H9 (cell line): ENCODE measurements around the gene SPAG5. TPM values are rescaled to one million over a fixed set of nuclear protein-coding genes. Genes with fewer than 3 reads are reported as not detected.

Source experiments
- DNase-seq: peaks from one replicate; pipeline ENCODE4 v3.0.0-alpha.2; 2017
- H2AFZ ChIP-seq: one replicate; pipeline ENCODE4 v1.6.1; 2013; ENCODE audit warnings: mild to moderate bottlenecking, low read length, control low read depth, moderate library complexity
- H2AK5ac ChIP-seq: 2 replicates; pipeline ENCODE4 v1.6.1; 2013; ENCODE audit warnings: low read length, control low read depth, mixed read lengths; ENCODE audit not compliant: insufficient read length
- H2BK120ac ChIP-seq: one replicate; pipeline ENCODE4 v1.6.1; 2013; ENCODE audit warnings: low read depth, mild to moderate bottlenecking, low read length, control low read depth, inconsistent platforms; ENCODE audit not compliant: poor library complexity, severe bottlenecking
- H2BK12ac ChIP-seq: 2 replicates; pipeline ENCODE4 v1.6.1; 2013; ENCODE audit warnings: low read length, control low read depth, mixed read lengths, low read depth; ENCODE audit not compliant: insufficient read length
- H2BK15ac ChIP-seq: 2 replicates; pipeline ENCODE4 v1.6.1; 2013; ENCODE audit warnings: low read depth, low read length, control low read depth
- H2BK20ac ChIP-seq: one replicate; pipeline ENCODE4 v1.6.1; 2013; ENCODE audit warnings: low read depth, mild to moderate bottlenecking, low read length, control low read depth, inconsistent platforms; ENCODE audit not compliant: poor library complexity, severe bottlenecking
- H2BK5ac ChIP-seq: 2 replicates; pipeline ENCODE4 v1.6.1; 2013; ENCODE audit warnings: low read length, control low read depth, mixed read lengths; ENCODE audit not compliant: insufficient read length
- H3K14ac ChIP-seq: 2 replicates; pipeline ENCODE4 v1.6.1; 2013; ENCODE audit warnings: low read length, control low read depth; ENCODE audit not compliant: insufficient read depth
- H3K18ac ChIP-seq: 2 replicates; pipeline ENCODE4 v1.6.1; 2013; ENCODE audit warnings: low read depth, mild to moderate bottlenecking, mixed read lengths, low read length, control low read depth; ENCODE audit not compliant: insufficient read length
- H3K23ac ChIP-seq: 2 replicates; pipeline ENCODE4 v1.6.1; 2013; ENCODE audit warnings: low read length, control low read depth, mixed read lengths, low read depth; ENCODE audit not compliant: insufficient read length
- H3K23me2 ChIP-seq: 2 replicates; pipeline ENCODE4 v1.6.1; 2013; ENCODE audit warnings: low read depth, mild to moderate bottlenecking, mixed read lengths, low read length, control low read depth; ENCODE audit not compliant: insufficient read length, poor library complexity, severe bottlenecking
- H3K27ac ChIP-seq: 2 replicates; pipeline ENCODE4 v1.5.1; 2013; ENCODE audit warnings: low read length, control low read depth, mixed read lengths, low read depth; ENCODE audit not compliant: insufficient read length
- H3K27me3 ChIP-seq: 2 replicates; pipeline ENCODE4 v1.6.1; 2013; ENCODE audit warnings: low read length, control low read depth, inconsistent platforms; ENCODE audit not compliant: insufficient read depth
- H3K4ac ChIP-seq: 2 replicates; pipeline ENCODE4 v1.6.1; 2013; ENCODE audit warnings: low read depth, mild to moderate bottlenecking, control low read depth, inconsistent platforms, low read length, moderate library complexity
- H3K4me1 ChIP-seq: 2 replicates; pipeline ENCODE4 v1.6.1; 2013; ENCODE audit warnings: low read length, control low read depth, inconsistent platforms; ENCODE audit not compliant: insufficient read depth
- H3K4me2 ChIP-seq: 2 replicates; pipeline ENCODE4 v1.6.1; 2013; ENCODE audit warnings: low read length, control low read depth, mixed read lengths; ENCODE audit not compliant: insufficient read length, insufficient read depth
- H3K56ac ChIP-seq: 2 replicates; pipeline ENCODE4 v1.6.1; 2013; ENCODE audit warnings: low read depth, mild to moderate bottlenecking, mixed read lengths, low read length, control low read depth; ENCODE audit not compliant: insufficient read length
- H3K79me1 ChIP-seq: 2 replicates; pipeline ENCODE4 v1.6.1; 2013; ENCODE audit warnings: low read depth, mild to moderate bottlenecking, moderate library complexity, low read length, control low read depth, inconsistent platforms; ENCODE audit not compliant: insufficient read depth, poor library complexity, severe bottlenecking
- H3K79me2 ChIP-seq: 2 replicates; pipeline ENCODE4 v1.6.1; 2013; ENCODE audit warnings: low read length, control low read depth, inconsistent platforms; ENCODE audit not compliant: insufficient read depth
- H3K9ac ChIP-seq: 2 replicates; pipeline ENCODE4 v1.6.1; 2013; ENCODE audit warnings: low read length, control low read depth, mixed read lengths; ENCODE audit not compliant: insufficient read length; ENCODE audit errors: extremely low read depth
- H3K9me3 ChIP-seq: one replicate; pipeline ENCODE4 v1.6.1; 2013; ENCODE audit warnings: low read depth, low read length, inconsistent platforms; ENCODE audit not compliant: control insufficient read depth
- H3T11ph ChIP-seq: one replicate; pipeline ENCODE4 v1.6.1; 2013; ENCODE audit warnings: mild to moderate bottlenecking, low read length, control low read depth, inconsistent platforms
- H4K20me1 ChIP-seq: one replicate; pipeline ENCODE4 v1.6.1; 2013; ENCODE audit not compliant: control insufficient read depth, insufficient read length, insufficient read depth
- H4K5ac ChIP-seq: 2 replicates; pipeline ENCODE4 v1.6.1; 2013; ENCODE audit warnings: low read depth, mild to moderate bottlenecking, mixed read lengths, low read length, control low read depth; ENCODE audit not compliant: insufficient read length
- H4K8ac ChIP-seq: replicated peaks from 2 replicates; pipeline ENCODE4 v1.6.1; 2013; ENCODE audit warnings: low read length, control low read depth, mixed read lengths, low read depth; ENCODE audit not compliant: insufficient read length
- H4K91ac ChIP-seq: 2 replicates; pipeline ENCODE4 v1.6.1; 2013; ENCODE audit warnings: low read depth, mild to moderate bottlenecking, moderate library complexity, mixed read lengths, low read length, control low read depth; ENCODE audit not compliant: insufficient read length
- H3K27ac Mint-ChIP-seq, 3 experiments: 2 replicates in 2 of 3; 3 replicates in 1 of 3; pipeline ENCODE4 v1.8.0; 2020 to 2021; ENCODE audit warnings: mixed read lengths in 3 of 3, mild to moderate bottlenecking in 1 of 3, moderate library complexity in 1 of 3
- H3K27me3 Mint-ChIP-seq: 2 replicates; pipeline ENCODE4 v1.8.0; 2021; ENCODE audit warnings: low read depth, mild to moderate bottlenecking, moderate library complexity, mixed read lengths
- H3K36me3 Mint-ChIP-seq, 3 experiments: 2 replicates in 2 of 3; 3 replicates in 1 of 3; pipeline ENCODE4 v1.8.0; 2020 to 2021; ENCODE audit warnings: low read depth in 3 of 3, mixed read lengths in 3 of 3; ENCODE audit not compliant: insufficient read depth in 1 of 3
- H3K4me1 Mint-ChIP-seq, 2 experiments: 2 replicates each; pipeline ENCODE4 v1.8.0; 2020; ENCODE audit warnings: mixed read lengths in 2 of 2
- H3K4me3 Mint-ChIP-seq, 2 experiments: 2 replicates in 1 of 2; 3 replicates in 1 of 2; pipeline ENCODE4 v1.8.0; 2020 to 2021; ENCODE audit warnings: mild to moderate bottlenecking in 2 of 2, mixed read lengths in 2 of 2, moderate library complexity in 1 of 2
- H3K9me3 Mint-ChIP-seq, 2 experiments: 2 replicates in 1 of 2; 3 replicates in 1 of 2; pipeline ENCODE4 v1.8.0; 2020; ENCODE audit warnings: mild to moderate bottlenecking in 2 of 2, mixed read lengths in 2 of 2, moderate library complexity in 1 of 2
- WGBS: extraction: QIAGEN DNeasy Blood & Tissue Kit; methylation state at CpG from one replicate; pipeline ENCODE4 v1.1.7; 2013; ENCODE audit warnings: missing lambda C conversion rate, low lambda C conversion rate, mixed read lengths; ENCODE audit not compliant: insufficient read length; ENCODE audit errors: extremely low coverage; 5-methylcytosine and 5-hydroxymethylcytosine counted together
- total RNA-seq: library from RNA; stranded (reverse); gene quantifications from 2 replicates; pipeline ENCODE4 v1.2.1, GENCODE V29; 2021
- TF ChIP-seq, protein P1 (sequence below): fragments of 200-600 bp; sonication (generic); conservative IDR thresholded peaks from 3 replicates; pipeline ENCODE4 v1.8.0; 2021; ENCODE audit warnings: antibody characterized with exemption, mild to moderate bottlenecking

Gene SPAG5
- total RNA-seq, 1 experiment from 2014 or later, result 122 TPM

DNA sequence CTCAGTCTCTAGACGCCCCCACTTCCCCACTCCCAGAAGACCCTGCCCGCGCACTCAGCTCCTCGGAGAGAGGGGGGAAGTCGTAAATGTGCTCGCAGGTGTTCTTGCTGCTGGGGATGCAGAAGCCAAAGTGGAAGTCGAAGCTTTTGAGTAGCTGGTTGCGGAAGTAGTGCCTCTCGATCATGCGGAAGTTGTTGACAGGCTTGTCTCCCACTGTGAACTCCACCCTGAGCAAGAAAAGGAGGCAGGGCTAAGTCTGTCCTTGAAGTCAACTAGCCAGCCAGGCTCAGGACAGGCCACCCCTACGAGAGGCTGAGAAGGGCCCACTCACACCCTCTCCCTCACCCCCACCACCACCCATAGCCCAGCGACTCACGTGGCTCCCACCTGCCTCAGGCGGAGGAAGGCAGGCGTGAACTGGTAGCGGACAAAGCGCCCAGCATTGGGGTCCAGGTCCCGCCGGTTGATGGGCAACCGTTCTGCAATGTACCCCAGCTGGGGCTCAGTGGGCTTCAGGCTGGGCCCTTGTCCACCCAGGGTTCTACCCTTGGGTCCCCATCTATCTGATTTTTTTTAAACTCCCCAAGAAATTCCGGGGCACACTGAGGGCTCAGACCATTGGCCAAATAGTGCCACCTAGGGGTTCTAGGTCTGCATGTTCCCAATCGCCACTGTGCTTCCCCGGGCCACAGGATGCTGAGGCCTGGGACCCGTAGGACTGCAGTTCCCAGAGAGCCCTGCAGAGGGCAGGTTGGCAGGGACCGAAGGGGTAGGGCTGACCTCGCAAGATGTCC is 51.0 kb downstream of the SPAG5 start:
- Mint-ChIP-seq H3K27me3 (peaks cover 4% of the 10 kb centered on the region), H3K9me3 (no peaks in the 10 kb centered on the region), H3K27ac (peak overlapping the region in 1 of 3 experiments; percentile 75; a peak in 1 of 7 replicates), H3K36me3 (peaks cover 2 to 6% (median 3%) of the 10 kb centered on the region in 3 experiments; a peak in 4 of 7 replicates), H3K4me3 (no peak overlapping the region), H3K4me1 (peaks cover 38 to 65% of the 10 kb centered on the region in 2 experiments)
- H3K56ac ChIP-seq, result no peak overlapping the region
- no peak overlapping the region for H4K8ac ChIP-seq
- H3K4me2 ChIP-seq, result no peak overlapping the region
- H3K14ac ChIP-seq, result no peak overlapping the region
- TF ChIP-seq, protein P1, sequence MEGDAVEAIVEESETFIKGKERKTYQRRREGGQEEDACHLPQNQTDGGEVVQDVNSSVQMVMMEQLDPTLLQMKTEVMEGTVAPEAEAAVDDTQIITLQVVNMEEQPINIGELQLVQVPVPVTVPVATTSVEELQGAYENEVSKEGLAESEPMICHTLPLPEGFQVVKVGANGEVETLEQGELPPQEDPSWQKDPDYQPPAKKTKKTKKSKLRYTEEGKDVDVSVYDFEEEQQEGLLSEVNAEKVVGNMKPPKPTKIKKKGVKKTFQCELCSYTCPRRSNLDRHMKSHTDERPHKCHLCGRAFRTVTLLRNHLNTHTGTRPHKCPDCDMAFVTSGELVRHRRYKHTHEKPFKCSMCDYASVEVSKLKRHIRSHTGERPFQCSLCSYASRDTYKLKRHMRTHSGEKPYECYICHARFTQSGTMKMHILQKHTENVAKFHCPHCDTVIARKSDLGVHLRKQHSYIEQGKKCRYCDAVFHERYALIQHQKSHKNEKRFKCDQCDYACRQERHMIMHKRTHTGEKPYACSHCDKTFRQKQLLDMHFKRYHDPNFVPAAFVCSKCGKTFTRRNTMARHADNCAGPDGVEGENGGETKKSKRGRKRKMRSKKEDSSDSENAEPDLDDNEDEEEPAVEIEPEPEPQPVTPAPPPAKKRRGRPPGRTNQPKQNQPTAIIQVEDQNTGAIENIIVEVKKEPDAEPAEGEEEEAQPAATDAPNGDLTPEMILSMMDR, result peak; percentile 99
- H3K79me1 ChIP-seq, result no peaks in the 10 kb centered on the region
- H4K5ac ChIP-seq, result no peak overlapping the region
- no peaks in the 10 kb centered on the region for H3K27me3 ChIP-seq
- no peak overlapping the region for H2BK15ac ChIP-seq
- no CpG with 5 or more reads among the region's 26 CpGs for WGBS
- H2BK120ac ChIP-seq, result no peak overlapping the region
- H2AK5ac ChIP-seq, result no peak overlapping the region
- H3K4me1 ChIP-seq, result peaks cover 8% of the 10 kb centered on the region; the same call in 1 of the 2 replicates
- no peak overlapping the region for H2AFZ ChIP-seq
- no peak overlapping the region for H3K9ac ChIP-seq
- no peak overlapping the region for H3K4ac ChIP-seq
- no peaks in the 10 kb centered on the region for H4K20me1 ChIP-seq
- no peak overlapping the region for H3T11ph ChIP-seq
- H2BK5ac ChIP-seq, result no peak overlapping the region
- no peak overlapping the region for H3K18ac ChIP-seq
- DNase-seq, result peak; percentile 93
- H3K9me3 ChIP-seq, result no peaks in the 10 kb centered on the region
- no peak overlapping the region for H3K23ac ChIP-seq
- H4K91ac ChIP-seq, result no peak overlapping the region
- peaks cover 5% of the 10 kb centered on the region for H3K23me2 ChIP-seq
- no peak overlapping the region for H3K27ac ChIP-seq
- H2BK12ac ChIP-seq, result no peak overlapping the region
- no peak overlapping the region for H2BK20ac ChIP-seq
- H3K79me2 ChIP-seq, result no peaks in the 10 kb centered on the region; the same call in 1 of the 2 replicates
